GM23248 (cell line): Measurements from ENCODE around the gene NDNF. TPM values are rescaled to one million over a fixed set of nuclear protein-coding genes. Genes with fewer than 3 reads are reported as not detected.

ENCODE experiments used
- DNase-seq: peaks from one replicate; pipeline ENCODE4 v3.0.0-alpha.2; 2015
- H2AFZ ChIP-seq: fragments of 200-600 bp; sonication (generic); 2 replicates; pipeline ENCODE4 v1.6.1; 2016; ENCODE audit warnings: antibody characterized with exemption
- H3F3A ChIP-seq: fragments of 200-600 bp; sonication (generic); 2 replicates; pipeline ENCODE4 v1.6.1; 2016; ENCODE audit warnings: mild to moderate bottlenecking, antibody characterized with exemption, mixed run types; ENCODE audit not compliant: insufficient read depth
- H3K27ac ChIP-seq: fragments of 200-600 bp; sonication (generic); 2 replicates; pipeline ENCODE4 v1.5.1; 2016; ENCODE audit warnings: mild to moderate bottlenecking
- H3K27me3 ChIP-seq: fragments of 200-600 bp; sonication (generic); replicated peaks from 2 replicates; pipeline ENCODE4 v1.6.1; 2016; ENCODE audit warnings: mild to moderate bottlenecking; ENCODE audit not compliant: insufficient read depth
- H3K36me3 ChIP-seq: fragments of 200-600 bp; sonication (generic); 2 replicates; pipeline ENCODE4 v1.6.1; 2016; ENCODE audit warnings: low read depth, mild to moderate bottlenecking
- H3K4me1 ChIP-seq: fragments of 200-600 bp; sonication (generic); 2 replicates; pipeline ENCODE4 v1.6.1; 2016; ENCODE audit warnings: mild to moderate bottlenecking; ENCODE audit not compliant: insufficient read depth
- H3K4me2 ChIP-seq: fragments of 200-600 bp; sonication (generic); one replicate; pipeline ENCODE4 v1.6.1; 2016; ENCODE audit warnings: mild to moderate bottlenecking; ENCODE audit not compliant: unreplicated experiment
- H3K4me3 ChIP-seq: fragments of 200-600 bp; sonication (generic); 2 replicates; pipeline ENCODE4 v1.5.1; 2016; ENCODE audit warnings: mild to moderate bottlenecking
- H3K79me2 ChIP-seq: fragments of 200-600 bp; sonication (generic); 2 replicates; pipeline ENCODE4 v1.6.1; 2016; ENCODE audit warnings: mild to moderate bottlenecking; ENCODE audit not compliant: insufficient read depth
- H3K9ac ChIP-seq: fragments of 200-600 bp; sonication (generic); 2 replicates; pipeline ENCODE4 v1.6.1; 2016; ENCODE audit warnings: mild to moderate bottlenecking
- H3K9me2 ChIP-seq: fragments of 200-600 bp; sonication (generic); 2 replicates; pipeline ENCODE4 v1.6.1; 2016; ENCODE audit warnings: mixed run types, mild to moderate bottlenecking, moderate library complexity; ENCODE audit not compliant: insufficient read depth
- H3K9me3 ChIP-seq: fragments of 200-600 bp; sonication (generic); one replicate; pipeline ENCODE4 v1.6.1; 2017; ENCODE audit warnings: low read depth
- H4K20me1 ChIP-seq: fragments of 200-600 bp; sonication (generic); 2 replicates; pipeline ENCODE4 v1.6.0; 2016; ENCODE audit not compliant: insufficient read depth
- EZH2 ChIP-seq: fragments of 200-600 bp; sonication (generic); IDR thresholded peaks from 2 replicates; pipeline ENCODE4 v1.6.1; 2018; ENCODE audit warnings: antibody characterized with exemption, mild to moderate bottlenecking; ENCODE audit not compliant: insufficient read depth, poor library complexity, severe bottlenecking
- EZH2phosphoT487 ChIP-seq: fragments of 200-600 bp; sonication (generic); IDR thresholded peaks from 2 replicates; pipeline ENCODE4 v1.6.1; 2018; ENCODE audit warnings: antibody characterized with exemption, moderate library complexity, mild to moderate bottlenecking, low read depth; ENCODE audit not compliant: insufficient read depth
- WGBS, 2 experiments: methylation state at CpG; one replicate each; pipeline ENCODE4 v1.1.6; 2015 to 2017; ENCODE audit warnings: low lambda C conversion rate in 2 of 2, low coverage in 1 of 2; ENCODE audit errors: missing lambda C conversion rate in 2 of 2; 5-methylcytosine and 5-hydroxymethylcytosine counted together
- in situ Hi-C: fragments of 300-500 bp; cut with MboI; formaldehyde crosslinking; loops from 2 replicates; pipeline ENCODE4 v1.15.0; 2020
- polyA plus RNA-seq: library from polyadenylated mRNA; unstranded; fragments of >200 nt; fragmentation: Nextera tagmentation; extraction: Ambion mirVana; gene quantifications from 2 replicates; pipeline ENCODE4 v1.2.1, GENCODE V29; 2016
- total RNA-seq: library from RNA; depleted of rRNA; stranded (reverse); fragments of >200 nt; shearing (Covaris generic); gene quantifications from 2 replicates; pipeline ENCODE4 v1.2.3, GENCODE V29; 2014

The NDNF gene
- total and polyA plus RNA-seq, 2 experiments from 2014 or later, result 3.1 to 3.4 TPM

GRCh38 chr4:121070274-121070673 is 2.1 kb downstream of the NDNF start:
- H3K9me2 ChIP-seq, result no peaks in the 10 kb centered on the region
- H3K79me2 ChIP-seq, result no peaks in the 10 kb centered on the region
- H2AFZ ChIP-seq, result peak overlapping the region; percentile 91
- H3K4me2 ChIP-seq, result peak overlapping the region; percentile 93
- no peak for TF ChIP-seq EZH2
- H3K4me3 ChIP-seq, result peak overlapping the region; percentile 84
- peak; percentile 45 for DNase-seq
- H3F3A ChIP-seq, result 0 out of 2 replicates have a peak, but pooled peaks cover 10% of the 10 kb centered on the region
- H3K9ac ChIP-seq, result peak overlapping the region; percentile 55; the same call in 1 of the 2 replicates
- H3K27ac ChIP-seq, result no peak overlapping the region
- H3K4me1 ChIP-seq, result 0 out of 2 replicates have a peak, but pooled peaks cover 5% of the 10 kb centered on the region
- H3K9me3 ChIP-seq, result no peaks in the 10 kb centered on the region
- no peaks in the 10 kb centered on the region for H3K36me3 ChIP-seq
- H4K20me1 ChIP-seq, result no peaks in the 10 kb centered on the region
- in situ Hi-C loops, result no loop called here
- WGBS, 2 experiments, result 17 to 22% methylated on average over 9 to 12 of the region's 12 CpGs
- no peaks in the 10 kb centered on the region; the same call in 1 of the 2 replicates for H3K27me3 ChIP-seq

- no peaks in the 10 kb centered on the region for H3K79me2 ChIP-seq
- peak overlapping the region; percentile 84; the same call in 1 of the 2 replicates for H3K4me3 ChIP-seq
- DNase-seq, result no peak
- H2AFZ ChIP-seq, result peak overlapping the region; percentile 52; the same call in 1 of the 2 replicates
- no peak for TF ChIP-seq EZH2
- no peak for TF ChIP-seq EZH2phosphoT487
- H3K9me3 ChIP-seq, result no peaks in the 10 kb centered on the region
- no peaks in the 10 kb centered on the region; the same call in 1 of the 2 replicates for H3K27me3 ChIP-seq
- H3K36me3 ChIP-seq, result no peaks in the 10 kb centered on the region
- H4K20me1 ChIP-seq, result no peaks in the 10 kb centered on the region
- 81 to 83% methylated on average over 1 of the region's 1 CpG for WGBS, 2 experiments
- in situ Hi-C loops, result no loop called here
- no peaks in the 10 kb centered on the region for H3K9me2 ChIP-seq
- H3K4me1 ChIP-seq, result 0 out of 2 replicates have a peak, but pooled peaks cover 5% of the 10 kb centered on the region
- 0 out of 2 replicates have a peak, but pooled peaks cover 10% of the 10 kb centered on the region for H3F3A ChIP-seq
- H3K27ac ChIP-seq, result no peak overlapping the region
- no peak overlapping the region for H3K9ac ChIP-seq
- peak overlapping the region; percentile 93 for H3K4me2 ChIP-seq
Measured at GRCh38 chr4:121069430-121069829, 2.9 kb downstream of the NDNF start.

GRCh38 chr4:121064482-121064881 is 7.9 kb downstream of the NDNF start:
- TF ChIP-seq EZH2phosphoT487, result no peak
- no peak for TF ChIP-seq EZH2
- no peaks in the 10 kb centered on the region for H3K27me3 ChIP-seq
- in situ Hi-C loops, result no loop called here
- H3K27ac ChIP-seq, result no peak overlapping the region
- H3K9me3 ChIP-seq, result no peaks in the 10 kb centered on the region
- no peak overlapping the region for H3K9ac ChIP-seq
- H3K4me2 ChIP-seq, result no peak overlapping the region
- 0 out of 2 replicates have a peak, but pooled peaks cover 1% of the 10 kb centered on the region for H3K4me1 ChIP-seq
- no peaks in the 10 kb centered on the region for H3K9me2 ChIP-seq
- H4K20me1 ChIP-seq, result no peaks in the 10 kb centered on the region
- H3K36me3 ChIP-seq, result no peaks in the 10 kb centered on the region
- no peak overlapping the region for H2AFZ ChIP-seq
- no peaks in the 10 kb centered on the region for H3K79me2 ChIP-seq
- 0 out of 2 replicates have a peak, but pooled peaks cover 5% of the 10 kb centered on the region for H3F3A ChIP-seq
- DNase-seq, result no peak
- H3K4me3 ChIP-seq, result no peak overlapping the region
- WGBS, 2 experiments, result 91 to 95% methylated on average over 3 of the region's 3 CpGs

- peak; percentile 28 for DNase-seq
- no peak overlapping the region for H2AFZ ChIP-seq
- TF ChIP-seq EZH2phosphoT487 (no peak), EZH2 (no peak)
- 32 to 33% methylated on average over 5 of the region's 5 CpGs for WGBS, 2 experiments
- H3K4me2 ChIP-seq, result no peak overlapping the region
- no peaks in the 10 kb centered on the region for H3K9me3 ChIP-seq
- in situ Hi-C loops, result no loop called here
- H3K9ac ChIP-seq, result no peak overlapping the region
- no peak overlapping the region for H3K27ac ChIP-seq
- H3K36me3 ChIP-seq, result no peaks in the 10 kb centered on the region
- no peaks in the 10 kb centered on the region for H3F3A ChIP-seq
- no peaks in the 10 kb centered on the region for H4K20me1 ChIP-seq
- no peaks in the 10 kb centered on the region for H3K79me2 ChIP-seq
- no peaks in the 10 kb centered on the region for H3K9me2 ChIP-seq
- H3K4me3 ChIP-seq, result no peak overlapping the region
- no peaks in the 10 kb centered on the region for H3K4me1 ChIP-seq
- no peaks in the 10 kb centered on the region for H3K27me3 ChIP-seq
Measured at GRCh38 chr4:121062521-121062920, 9.8 kb downstream of the NDNF start.
